ENCODE measurements around the gene ANKRD34A.

DNA sequence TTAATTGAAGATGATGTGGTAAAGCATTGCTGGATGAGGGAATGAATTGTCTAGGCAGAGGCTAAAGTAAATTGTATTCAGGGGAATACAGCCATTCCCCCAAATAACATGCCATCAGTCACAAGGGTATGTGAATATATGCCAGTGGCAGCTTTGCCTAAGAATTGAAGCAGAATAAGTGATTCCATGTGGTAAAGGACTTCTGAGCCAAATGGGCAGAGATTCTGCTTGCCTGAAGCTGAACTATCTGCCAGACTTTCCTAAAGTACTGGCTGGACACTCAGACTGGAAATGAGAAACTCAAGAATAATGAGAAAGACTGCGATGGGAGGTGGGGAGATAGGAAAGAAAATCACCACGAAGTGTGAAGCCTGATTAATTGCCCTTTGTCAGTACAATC is 8.9 kb downstream of the ANKRD34A start:
- TF ChIP-seq SOX6 (IDR thresholded peaks at IDR 0.05) (no peak), SOX6 (CRISPR knock-in tag; IDR thresholded peaks at IDR 0.05) (no peak), KDM1A (CRISPR knock-in tag; IDR thresholded peaks at IDR 0.05) (no peak), FOXC1 (CRISPR knock-in tag; IDR thresholded peaks at IDR 0.05; ENCODE audit: borderline replicate concordance) (no peak), JUND (CRISPR knock-in tag; IDR thresholded peaks at IDR 0.05) (no peak), NR2C2 (CRISPR knock-in tag; IDR thresholded peaks at IDR 0.05; ENCODE audit: borderline replicate concordance) (no peak), BHLHE40 (IDR thresholded peaks at IDR 0.05; ENCODE audit: low read length) (no peak), USF2 (IDR thresholded peaks at IDR 0.05; ENCODE audit: low read depth, low read length) (no peak), USF2 (CRISPR knock-in tag; IDR thresholded peaks at IDR 0.05; ENCODE audit: borderline replicate concordance) (no peak), POLR2A (IDR thresholded peaks at IDR 0.05; ENCODE audit: insufficient read depth in 1 of 2, low read depth in 2 of 2, low read length in 2 of 2) (no peak), JUN (CRISPR knock-in tag; IDR thresholded peaks at IDR 0.05) (no peak), STAG1 (CRISPR knock-in tag; IDR thresholded peaks at IDR 0.05) (no peak), RFX5 (IDR thresholded peaks at IDR 0.05; ENCODE audit: low read depth, low read length) (no peak), TAF1 (CRISPR knock-in tag; IDR thresholded peaks at IDR 0.05) (no peak)
- TF ChIP-seq, protein P1, sequence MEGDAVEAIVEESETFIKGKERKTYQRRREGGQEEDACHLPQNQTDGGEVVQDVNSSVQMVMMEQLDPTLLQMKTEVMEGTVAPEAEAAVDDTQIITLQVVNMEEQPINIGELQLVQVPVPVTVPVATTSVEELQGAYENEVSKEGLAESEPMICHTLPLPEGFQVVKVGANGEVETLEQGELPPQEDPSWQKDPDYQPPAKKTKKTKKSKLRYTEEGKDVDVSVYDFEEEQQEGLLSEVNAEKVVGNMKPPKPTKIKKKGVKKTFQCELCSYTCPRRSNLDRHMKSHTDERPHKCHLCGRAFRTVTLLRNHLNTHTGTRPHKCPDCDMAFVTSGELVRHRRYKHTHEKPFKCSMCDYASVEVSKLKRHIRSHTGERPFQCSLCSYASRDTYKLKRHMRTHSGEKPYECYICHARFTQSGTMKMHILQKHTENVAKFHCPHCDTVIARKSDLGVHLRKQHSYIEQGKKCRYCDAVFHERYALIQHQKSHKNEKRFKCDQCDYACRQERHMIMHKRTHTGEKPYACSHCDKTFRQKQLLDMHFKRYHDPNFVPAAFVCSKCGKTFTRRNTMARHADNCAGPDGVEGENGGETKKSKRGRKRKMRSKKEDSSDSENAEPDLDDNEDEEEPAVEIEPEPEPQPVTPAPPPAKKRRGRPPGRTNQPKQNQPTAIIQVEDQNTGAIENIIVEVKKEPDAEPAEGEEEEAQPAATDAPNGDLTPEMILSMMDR (CRISPR knock-in tag; IDR thresholded peaks at IDR 0.05), result no peak
